ENCODE measurements around the gene ITGB3.
"Not testable (repeated sequence)": the region's sequence is repeated elsewhere in the genome, so short reads cannot be mapped to it uniquely, and the experiment has no call there.

ITGB3 gene

GRCh38 chr17:47244697-47245096, 8.9 kb upstream of the ITGB3 start:
- no peak for DNase-seq (ENCODE audit: low spot score)

GRCh38 chr17:47246120-47246519, 7.5 kb upstream of the ITGB3 start:
- DNase-seq (ENCODE audit: low spot score): no peak

GRCh38 chr17:47250855-47251254, 2.8 kb upstream of the ITGB3 start:
- no peak for DNase-seq (ENCODE audit: low spot score)

- no peak for DNase-seq (ENCODE audit: low spot score)
These were observed 2.1 kb upstream of the ITGB3 start for GRCh38 chr17:47251421-47251940.

GRCh38 chr17:47252209-47252608, 1.4 kb upstream of the ITGB3 start:
- no peak for DNase-seq (ENCODE audit: low spot score)

GRCh38 chr17:47252766-47253512, 688 bp upstream of the ITGB3 start:
- no peak for DNase-seq (ENCODE audit: low spot score)

- no peak for DNase-seq (ENCODE audit: low spot score)
These were observed 846 bp downstream of the ITGB3 start for GRCh38 chr17:47254403-47254943.

- no peak for DNase-seq (ENCODE audit: low spot score)
These were observed 4.2 kb downstream of the ITGB3 start for GRCh38 chr17:47257651-47258339.

- no peak for DNase-seq (ENCODE audit: low spot score)
These were observed 9.0 kb downstream of the ITGB3 start for GRCh38 chr17:47262586-47262985.

GRCh38 chr17:47264166-47264565, 10.5 kb downstream of the ITGB3 start:
- DNase-seq (ENCODE audit: low spot score): no peak

GRCh38 chr17:47265983-47266541, 12.4 kb downstream of the ITGB3 start:
- no peak for DNase-seq (ENCODE audit: low spot score)

GRCh38 chr17:47266782-47267181, 13.2 kb downstream of the ITGB3 start:
- no peak for DNase-seq (ENCODE audit: low spot score)

- DNase-seq (ENCODE audit: low spot score): no peak
These were observed 13.8 kb downstream of the ITGB3 start for GRCh38 chr17:47267354-47267828.

GRCh38 chr17:47268964-47269363, 15.3 kb downstream of the ITGB3 start:
- DNase-seq (ENCODE audit: low spot score): not testable (repeated sequence)

- not testable (repeated sequence) for DNase-seq (ENCODE audit: low spot score)
These were observed 16.1 kb downstream of the ITGB3 start for GRCh38 chr17:47269561-47270280.

- DNase-seq (ENCODE audit: low spot score): no peak
These were observed 17.5 kb downstream of the ITGB3 start for GRCh38 chr17:47270946-47271705.

GRCh38 chr17:47272491-47272890, 18.9 kb downstream of the ITGB3 start:
- DNase-seq (ENCODE audit: low spot score): no peak

GRCh38 chr17:47273245-47273644, 19.6 kb downstream of the ITGB3 start:
- no peak for DNase-seq (ENCODE audit: low spot score)

GRCh38 chr17:47274319-47275069, 20.9 kb downstream of the ITGB3 start:
- no peak for DNase-seq (ENCODE audit: low spot score)

- DNase-seq (ENCODE audit: low spot score): no peak
These were observed 21.8 kb downstream of the ITGB3 start for GRCh38 chr17:47275245-47275984.

Data from Ammon's horn (tissue), 1 donor.